ENCODE results near the gene CMTM2. TPM values are rescaled to one million over a fixed set of nuclear protein-coding genes. Genes with fewer than 3 reads are reported as not detected.

The CMTM2 gene
- total and polyA plus RNA-seq, 9 of the 15 experiments (the other 6 are each of a cell fraction or from before 2014, with no cell fraction given) = not detected

- Histone ChIP-seq H3K9me3 (replicated peaks; ENCODE audit: control insufficient read depth, insufficient read depth, low read depth, low read length) (no peaks in the 10 kb centered on the region), H3K4me1 (replicated peaks in 1 of 2; ENCODE audit: control insufficient read depth in 2 of 2, insufficient read depth in 2 of 2, low read length in 2 of 2) (peaks cover 36 to 55% of the 10 kb centered on the region in 2 experiments), H3K27ac (ENCODE audit: extremely low read depth, low read depth, low read length) (peak overlapping the region; percentile 78), H3K9me1 (ENCODE audit: control insufficient read depth, insufficient read depth, low read length) (no peaks in the 10 kb centered on the region), H3K36me3 (ENCODE audit: control insufficient read depth, insufficient read depth, low read length) (peaks cover 53% of the 10 kb centered on the region), H3K79me2 (ENCODE audit: control insufficient read depth, insufficient read depth, low read length) (no peaks in the 10 kb centered on the region), H3K4me2 (ENCODE audit: insufficient read depth, low read length) (peak overlapping the region; percentile 57), H3K27me3 (ENCODE audit: control insufficient read depth in 2 of 2, insufficient read depth in 2 of 2, low read length in 2 of 2) (no peaks in the 10 kb centered on the region), H3K9ac (ENCODE audit: insufficient read depth in 1 of 2, low read depth in 2 of 2, low read length in 2 of 2) (peak overlapping the region; percentile 17 to 87; a peak in 3 of 4 replicates), H3K4me3 (no peak overlapping the region), H4K20me1 (replicated peaks; ENCODE audit: control insufficient read depth, insufficient read depth, low read length) (no peaks in the 10 kb centered on the region), H2AFZ (ENCODE audit: low read depth, low read length) (0 out of 2 replicates have a peak overlapping the region, but pooled peaks have one; percentile 28)
- WGBS (ENCODE audit: insufficient coverage, low coverage, missing lambda C conversion rate) = 6% methylated on average over 7 of the region's 7 CpGs
- in situ Hi-C loops (cut with MboI) = no loop called here
- FAIRE-seq (peak; percentile 98), DNase-seq (ENCODE audit: extremely low read depth in 1 of 4, low spot score in 3 of 4) (peak; percentile 66 to 88 (median 78)), ATAC-seq (peak; percentile 80)
- CTCF ChIA-PET (ENCODE audit: low intra/inter-chr PET ratio) = no interaction called here
- POLR2A ChIA-PET = interaction anchor here (0.8 to 3.6 kb wide), 5 partner anchors 9 to 208 kb away, joined by 3 to 31 read pairs (median 4); no protein-coding TSS in a partner anchor
- intact Hi-C loops (cut with micrococcal nuclease) = loop anchor here (5.0 kb wide), 1 partner anchor 80 kb away; the partner anchor contains the start of gene CMTM4
- no TSS peak for BruUV-seq (replicated peaks)
- 0 out of 2 replicates have a peak, but pooled peaks have one; percentile 68 for TF ChIP-seq ZBED1 (IDR thresholded peaks at IDR 0.05)
- peak; percentile 85; the same call in 1 of the 2 replicates for TF ChIP-seq CC2D1A (IDR thresholded peaks at IDR 0.05)
- TF ChIP-seq CTBP1 (IDR thresholded peaks at IDR 0.05; ENCODE audit: borderline replicate concordance) = peak; percentile 92
- peak; percentile 96 for TF ChIP-seq CBFA2T2 (conservative IDR thresholded peaks at IDR 0.05)
- TF ChIP-seq UBTF (IDR thresholded peaks at IDR 0.05; ENCODE audit: borderline replicate concordance in 1 of 2, low read depth in 2 of 2, low read length in 2 of 2) = peak in 1 of 2 experiments; percentile 63; a peak in 1 of 4 replicates
- peak; percentile 56; the same call in 1 of the 2 replicates for TF ChIP-seq BHLHE40 (IDR thresholded peaks at IDR 0.05; ENCODE audit: low read length)
- 0 out of 2 replicates have a peak, but pooled peaks have one; percentile 35 for TF ChIP-seq NBN (IDR thresholded peaks at IDR 0.05; ENCODE audit: low read depth)
- TF ChIP-seq PML (IDR thresholded peaks at IDR 0.05; ENCODE audit: low read length) = peak; percentile 88
- TF ChIP-seq FOXM1 (IDR thresholded peaks at IDR 0.05; ENCODE audit: low read depth) = peak; percentile 72
- no peak for TF ChIP-seq FOXM1 (CRISPR knock-in tag; IDR thresholded peaks at IDR 0.05; ENCODE audit: low read depth)
- TF ChIP-seq KLF10 (CRISPR knock-in tag; IDR thresholded peaks at IDR 0.05) = no peak
- TF ChIP-seq CXXC5 (CRISPR knock-in tag; IDR thresholded peaks at IDR 0.05) = peak; percentile 81
- no peak for TF ChIP-seq ID3 (CRISPR knock-in tag; IDR thresholded peaks at IDR 0.05)
- TF ChIP-seq ID3 (tag; IDR thresholded peaks at IDR 0.05) = 0 out of 2 replicates have a peak, but pooled peaks have one; percentile 28
- peak; percentile 90 for TF ChIP-seq EP300 (IDR thresholded peaks at IDR 0.05; ENCODE audit: low read length)
- 0 out of 2 replicates have a peak, but pooled peaks have one; percentile 10 for TF ChIP-seq ZNF592 (IDR thresholded peaks at IDR 0.05)
- peak; percentile 82 for TF ChIP-seq SMARCA4 (IDR thresholded peaks at IDR 0.05)
Measured at GRCh38 chr16:66617728-66618127, 38.5 kb downstream of the CMTM2 start.

Measured in K562 (cell line).